Endothelial cell of umbilical vein (primary cell): ENCODE results near the gene PPP1R13L. TPM values are rescaled to one million over a fixed set of nuclear protein-coding genes. Genes with fewer than 3 reads are reported as not detected.
A peak's percentile ranks its signal among the peaks of the same experiment; 100 is the strongest.

Source experiments
- BruUV-seq: library from RNA; stranded (reverse); fragments of 400-500 nt; replicated peaks from 2 replicates; lab custom pipeline; 2021; lab: Mats Ljungman, UMichigan
- CTCF ChIA-PET: fragments of 300-600, 350-600 bp; sonication (Branson Sonifier 250); formaldehyde crosslinking; loops from one replicate; lab custom pipeline; 2021; ENCODE audit warnings: antibody characterized with exemption, inconsistent platforms; lab: Charles Lee
- POLR2A ChIA-PET: fragments of 300-600, 350-600 bp; sonication (Branson Sonifier 250); formaldehyde crosslinking; loops from one replicate; lab custom pipeline; 2021; ENCODE audit warnings: antibody characterized with exemption, inconsistent platforms; lab: Charles Lee
- DNase-seq: peaks from one replicate; pipeline ENCODE4 v3.0.0-alpha.2; 2011; ENCODE audit warnings: low read depth, low spot score
- FAIRE-seq: peaks from 2 replicates; lab custom pipeline; 2011; peaks lifted over from hg19 to GRCh38; lab: Jason Lieb, UNC
- H2AFZ ChIP-seq: 2 replicates; pipeline ENCODE4 v1.6.0; 2012; ENCODE audit warnings: low read depth, low read length, control low read depth, inconsistent platforms
- H3K27ac ChIP-seq: 2 replicates; pipeline ENCODE4 v1.5.1; 2011; ENCODE audit warnings: low read depth, mild to moderate bottlenecking, control low read depth, low read length, moderate library complexity; ENCODE audit not compliant: insufficient read depth
- H3K27me3 ChIP-seq, 2 experiments: 2 replicates each; pipeline versions ENCODE4 v1.6.0 to v1.6.1; 2011; ENCODE audit warnings: low read length in 2 of 2, mixed read lengths in 1 of 2; ENCODE audit not compliant: control insufficient read depth in 2 of 2, insufficient read depth in 2 of 2
- H3K36me3 ChIP-seq, 2 experiments: 2 replicates in 1 of 2; 3 replicates in 1 of 2; pipeline ENCODE4 v1.5.1; 2011; ENCODE audit warnings: low read length in 2 of 2, mild to moderate bottlenecking in 1 of 2, moderate library complexity in 1 of 2; ENCODE audit not compliant: control insufficient read depth in 2 of 2, insufficient read depth in 2 of 2; ENCODE audit errors: extremely low read depth in 1 of 2
- H3K4me1 ChIP-seq: 3 replicates; pipeline ENCODE4 v1.5.1; 2011; ENCODE audit warnings: mild to moderate bottlenecking, low read length; ENCODE audit not compliant: control insufficient read depth, insufficient read depth; ENCODE audit errors: extremely low read depth
- H3K4me2 ChIP-seq: 2 replicates; pipeline ENCODE4 v1.6.1; 2011; ENCODE audit warnings: low read length, control low read depth, mixed read lengths; ENCODE audit not compliant: insufficient read depth
- H3K4me3 ChIP-seq, 3 experiments: fragments of 200-600 bp in 1 of 3; sonication (generic), shearing (Covaris generic) in 1 of 3; replicated peaks in 1 of 3; 2 replicates each; pipeline ENCODE4 v1.5.1; 2011 to 2016; ENCODE audit warnings: control low read depth in 3 of 3, low read length in 3 of 3, mild to moderate bottlenecking in 2 of 3, inconsistent platforms in 1 of 3, low read depth in 1 of 3, moderate library complexity in 1 of 3; ENCODE audit not compliant: insufficient read depth in 1 of 3
- H3K79me2 ChIP-seq: 2 replicates; pipeline ENCODE4 v1.6.0; 2012; ENCODE audit warnings: low read length, inconsistent platforms; ENCODE audit not compliant: control insufficient read depth, insufficient read depth
- H3K9ac ChIP-seq: replicated peaks from 2 replicates; pipeline ENCODE3; 2011; ENCODE audit warnings: low read length, control low read depth; ENCODE audit not compliant: insufficient read depth; ENCODE audit errors: extremely low read depth
- H3K9me1 ChIP-seq: replicated peaks from 3 replicates; pipeline ENCODE4 v1.6.0; 2011; ENCODE audit warnings: mild to moderate bottlenecking, low read length; ENCODE audit not compliant: control insufficient read depth, insufficient read depth; ENCODE audit errors: extremely low read depth
- H3K9me3 ChIP-seq: replicated peaks from 2 replicates; pipeline ENCODE4 v1.5.1; 2012; ENCODE audit warnings: low read length, inconsistent platforms; ENCODE audit not compliant: control insufficient read depth, insufficient read depth
- H4K20me1 ChIP-seq: replicated peaks from 2 replicates; pipeline ENCODE3; 2011; ENCODE audit warnings: mild to moderate bottlenecking, low read length; ENCODE audit not compliant: control insufficient read depth, insufficient read depth; ENCODE audit errors: extremely low read depth
- FOS ChIP-seq: IDR thresholded peaks from 2 replicates; pipeline ENCODE4 v1.6.1; 2011; ENCODE audit warnings: mild to moderate bottlenecking, low read length, moderate library complexity, borderline replicate concordance; ENCODE audit not compliant: insufficient read depth
- POLR2AphosphoS5 ChIP-seq: IDR thresholded peaks from 2 replicates; pipeline ENCODE4 v1.6.1; 2012; ENCODE audit warnings: low read depth, mild to moderate bottlenecking, control low read depth, low read length, moderate library complexity; ENCODE audit not compliant: insufficient read depth
- dilution Hi-C: fragments of 300-500 bp; cut with MboI; formaldehyde crosslinking; loops from one replicate; pipeline ENCODE4 v1.15.0; 2019; ENCODE audit warnings: low sequenced_read_pairs; ENCODE audit not compliant: extremely low pct_ligation_motif_present
- intact Hi-C: fragments of 100-400 bp; cut with micrococcal nuclease; formaldehyde crosslinking; loops from one replicate; pipeline ENCODE4 v1.10.0; 2022
- polyA plus RNA-seq, 4 experiments: library from polyadenylated mRNA; depleted of rRNA in 3 of 4; stranded (reverse) in 3 of 4; unstranded in 1 of 4; fragments of >200 nt; gene quantifications; 2 replicates each; pipeline versions ENCODE4 v1.2.1 to v1.2.3, GENCODE V29; 2011 to 2012; ENCODE audit warnings: missing spikeins in 1 of 4
- total RNA-seq: library from RNA; stranded (reverse); gene quantifications from 2 replicates; pipeline ENCODE4 v1.2.3, GENCODE V29; 2021
- TF ChIP-seq, protein P1 (sequence below), 2 donors: IDR thresholded peaks; 1 replicate in 1 of 2; 2 replicates in 1 of 2; pipeline ENCODE4 v1.5.1; 2011; ENCODE audit warnings: low read length in 2 of 2, mild to moderate bottlenecking in 2 of 2, moderate library complexity in 2 of 2, control low read depth in 1 of 2, inconsistent platforms in 1 of 2, low read depth in 1 of 2; ENCODE audit not compliant: insufficient read depth in 1 of 2; ENCODE audit errors: extremely low read depth in 1 of 2

PPP1R13L gene
- total and polyA plus RNA-seq, 2 donors (not counting 3 experiments of a cell fraction or from before 2014, with no cell fraction given), result 28.5 to 77.4 TPM

GRCh38 chr19:45428384-45429231 is 23.7 kb upstream of the PPP1R13L start:
- intact Hi-C loops, result loop anchor here (5.0 kb wide), 3 partner anchors 154 to 264 kb away; partner anchors contain the start of genes OPA3, QPCTL and SNRPD2

More at GRCh38 chr19:45428384-45429231, 23.7 kb upstream of the PPP1R13L start:
- TF ChIP-seq, protein P1, sequence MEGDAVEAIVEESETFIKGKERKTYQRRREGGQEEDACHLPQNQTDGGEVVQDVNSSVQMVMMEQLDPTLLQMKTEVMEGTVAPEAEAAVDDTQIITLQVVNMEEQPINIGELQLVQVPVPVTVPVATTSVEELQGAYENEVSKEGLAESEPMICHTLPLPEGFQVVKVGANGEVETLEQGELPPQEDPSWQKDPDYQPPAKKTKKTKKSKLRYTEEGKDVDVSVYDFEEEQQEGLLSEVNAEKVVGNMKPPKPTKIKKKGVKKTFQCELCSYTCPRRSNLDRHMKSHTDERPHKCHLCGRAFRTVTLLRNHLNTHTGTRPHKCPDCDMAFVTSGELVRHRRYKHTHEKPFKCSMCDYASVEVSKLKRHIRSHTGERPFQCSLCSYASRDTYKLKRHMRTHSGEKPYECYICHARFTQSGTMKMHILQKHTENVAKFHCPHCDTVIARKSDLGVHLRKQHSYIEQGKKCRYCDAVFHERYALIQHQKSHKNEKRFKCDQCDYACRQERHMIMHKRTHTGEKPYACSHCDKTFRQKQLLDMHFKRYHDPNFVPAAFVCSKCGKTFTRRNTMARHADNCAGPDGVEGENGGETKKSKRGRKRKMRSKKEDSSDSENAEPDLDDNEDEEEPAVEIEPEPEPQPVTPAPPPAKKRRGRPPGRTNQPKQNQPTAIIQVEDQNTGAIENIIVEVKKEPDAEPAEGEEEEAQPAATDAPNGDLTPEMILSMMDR (IDR thresholded peaks at IDR 0.05; ENCODE audit: extremely low read depth in 1 of 2, insufficient read depth in 1 of 2, low read depth in 1 of 2, low read length in 2 of 2), result peak; percentile 47 to 68
- TF ChIP-seq POLR2AphosphoS5 (no peak), FOS (peak; percentile 53)
- DNase-seq, result peak; percentile 49
- Histone ChIP-seq H3K27ac (peak overlapping the region; percentile 48), H3K9me1 (no peaks in the 10 kb centered on the region), H2AFZ (peak overlapping the region; percentile 71), H3K36me3 (no peaks in the 10 kb centered on the region), H3K9me3 (no peaks in the 10 kb centered on the region), H3K79me2 (peaks cover 1% of the 10 kb centered on the region), H3K4me2 (peak overlapping the region; percentile 61), H3K4me3 (peak overlapping the region; percentile 21 to 39 (median 28)), H3K9ac (peak overlapping the region; percentile 64), H3K4me1 (peaks cover 19% of the 10 kb centered on the region), H3K27me3 (no peaks in the 10 kb centered on the region), H4K20me1 (no peaks in the 10 kb centered on the region)
- POLR2A ChIA-PET, result interaction anchor here (0.6 kb wide), 1 partner anchor 30 kb away, joined by 3 read pairs; no protein-coding TSS in a partner anchor
- CTCF ChIA-PET, result interaction anchor here (0.8 to 2.7 kb wide), 13 partner anchors 11 to 213 kb away, joined by 3 to 75 read pairs (median 5); partner anchors contain the start of gene FOSB
- no peak for FAIRE-seq
- dilution Hi-C loops, result no loop called here
- BruUV-seq, result no TSS peak
